ENCODE results near the gene CSF1R.

The CSF1R gene

GRCh38 chr5:150069672-150070627, 16.4 kb downstream of the CSF1R start:
- DNase-seq (ENCODE audit: low spot score): peak; percentile 43

- peak; percentile 41 for DNase-seq (ENCODE audit: low spot score)
Observed at GRCh38 chr5:150068961-150069645, 17.3 kb downstream of the CSF1R start.

DNA sequence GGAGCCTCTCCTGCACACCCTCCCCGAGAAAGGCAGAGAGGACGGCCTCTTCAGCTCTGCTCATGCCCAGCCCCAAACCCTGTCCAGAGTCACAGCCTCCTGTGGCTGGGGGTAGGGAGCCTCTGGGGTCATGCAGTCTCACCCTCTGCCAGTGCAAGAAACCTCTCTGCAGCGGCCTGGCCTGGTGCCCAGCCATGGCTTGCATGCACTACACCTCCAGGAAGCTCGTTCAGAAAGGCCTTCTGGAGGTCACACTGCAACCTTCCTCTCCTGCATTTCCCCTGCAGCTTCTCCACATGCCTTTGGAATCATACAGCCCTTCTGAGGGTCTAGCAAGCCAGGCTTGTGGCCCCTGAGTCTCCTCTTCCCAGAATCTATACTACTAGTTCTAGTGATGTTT, 17.9 kb downstream of the CSF1R start:
- DNase-seq (ENCODE audit: low spot score): no peak

DNA sequence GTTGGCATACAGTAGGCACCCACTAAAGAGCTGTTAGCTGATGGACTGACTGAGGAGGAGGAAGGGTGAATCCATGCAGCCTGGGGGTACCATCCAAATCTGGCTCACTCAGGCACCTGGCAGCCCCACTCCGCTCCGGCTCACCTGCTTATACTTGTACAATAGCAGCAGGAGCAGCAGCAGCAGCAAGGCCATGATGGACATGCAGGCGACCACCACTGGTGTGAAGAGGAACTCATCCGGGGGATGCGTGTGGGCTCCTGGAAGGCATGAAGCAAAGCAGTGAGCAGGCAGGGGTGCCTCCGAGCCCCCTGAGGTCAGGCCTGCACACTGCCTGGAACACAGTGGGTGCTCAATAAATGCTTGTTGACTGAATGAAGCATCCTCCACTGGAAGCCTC, 18.3 kb downstream of the CSF1R start:
- peak; percentile 38 for DNase-seq (ENCODE audit: low spot score)

DNA sequence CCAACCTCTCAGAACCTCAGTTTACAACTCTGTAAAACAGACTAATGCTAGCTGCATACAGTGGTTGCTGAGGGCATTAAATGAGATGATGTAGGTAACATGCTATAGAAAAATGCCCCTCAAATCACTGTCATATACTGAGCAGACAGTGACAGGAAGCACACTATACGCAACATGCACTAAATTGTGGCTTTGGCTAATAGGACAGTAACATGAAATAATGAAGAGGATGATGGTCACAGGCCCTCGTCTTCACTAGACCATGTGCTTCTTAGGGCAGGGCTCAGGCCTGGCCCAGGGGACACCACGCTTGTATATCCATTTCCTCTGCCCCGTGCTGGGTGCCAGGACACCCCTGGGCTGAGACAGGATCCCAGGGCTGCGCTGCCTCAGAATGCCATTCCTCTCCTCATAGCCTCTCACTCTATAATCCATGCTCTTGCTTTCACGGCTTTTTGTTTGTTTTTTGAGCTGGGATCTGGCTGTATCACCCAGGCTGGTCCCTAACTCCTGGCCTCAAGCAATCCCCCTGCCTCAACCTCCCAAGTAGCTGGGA, 18.9 kb downstream of the CSF1R start:
- no peak for DNase-seq (ENCODE audit: low spot score)

- no peak for DNase-seq (ENCODE audit: low spot score)
Observed at GRCh38 chr5:150066901-150067396, 19.4 kb downstream of the CSF1R start.

DNA sequence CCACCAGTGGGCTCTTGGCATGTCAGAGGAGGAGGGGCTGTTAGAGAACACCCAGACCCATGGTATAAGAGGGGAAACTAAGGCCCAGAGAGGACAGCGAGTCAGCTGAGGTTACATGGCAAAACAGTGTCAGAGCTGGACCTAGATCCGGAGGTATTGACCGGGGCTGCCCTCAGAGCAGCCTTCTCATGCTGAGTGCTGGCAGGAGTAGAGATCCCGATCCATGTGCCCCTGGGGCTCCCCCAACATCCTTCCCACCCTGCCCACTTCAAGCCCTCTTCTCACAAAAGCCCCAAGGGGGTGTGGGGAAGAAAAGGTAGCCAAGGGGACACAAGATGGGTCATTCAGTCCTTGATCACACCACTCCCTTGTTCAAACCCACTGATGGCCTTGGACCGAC, 19.9 kb downstream of the CSF1R start:
- DNase-seq (ENCODE audit: low spot score): no peak

- no peak for DNase-seq (ENCODE audit: low spot score)
Observed at GRCh38 chr5:150065886-150066285, 20.5 kb downstream of the CSF1R start.

DNA sequence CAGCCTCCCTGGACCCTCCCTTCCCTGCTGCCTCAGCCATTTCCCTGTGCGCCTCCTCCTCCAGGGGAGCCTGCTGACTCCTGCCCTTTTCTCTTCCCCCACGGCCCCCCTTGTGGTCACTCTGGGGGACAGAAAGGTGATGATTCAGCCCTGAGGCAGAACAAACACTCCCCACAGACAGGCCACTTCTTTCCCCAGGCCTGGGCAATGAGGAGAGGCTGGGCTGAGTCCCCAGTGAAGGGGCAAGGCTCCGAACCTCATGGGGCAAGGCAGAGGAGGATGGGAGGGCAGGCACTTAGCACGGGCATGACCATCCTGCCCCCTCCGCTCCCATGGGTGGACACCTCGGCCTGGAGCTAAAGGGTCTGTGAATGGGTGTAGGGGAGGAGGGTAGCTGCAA, 21.0 kb downstream of the CSF1R start:
- DNase-seq (ENCODE audit: low spot score): peak; percentile 48

GRCh38 chr5:150064681-150065220, 21.6 kb downstream of the CSF1R start:
- peak; percentile 42 for DNase-seq (ENCODE audit: low spot score)

DNA sequence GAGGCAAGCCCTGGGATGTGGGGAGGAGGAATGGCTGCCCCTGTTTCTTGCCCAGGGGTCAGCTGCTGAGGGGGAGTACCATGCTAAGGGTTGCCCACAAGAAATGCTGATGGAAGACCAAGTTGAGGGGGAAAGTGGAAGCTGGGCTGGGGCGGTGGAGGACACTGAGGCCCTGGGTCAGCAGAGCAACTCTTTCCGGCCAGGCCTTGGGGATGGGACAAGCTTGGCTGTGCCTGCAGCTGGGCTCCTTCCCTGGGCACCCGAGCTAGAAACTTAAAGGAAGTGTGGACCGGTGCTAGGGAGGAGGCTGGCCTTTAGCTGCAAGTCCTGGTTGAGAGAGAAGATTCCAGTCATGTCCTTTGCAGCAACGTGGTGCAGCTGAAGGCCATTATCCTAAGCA, 22.7 kb downstream of the CSF1R start:
- DNase-seq (ENCODE audit: low spot score): peak; percentile 34

- no peak for DNase-seq (ENCODE audit: low spot score)
Observed at GRCh38 chr5:150062216-150062922, 24.0 kb downstream of the CSF1R start.

DNA sequence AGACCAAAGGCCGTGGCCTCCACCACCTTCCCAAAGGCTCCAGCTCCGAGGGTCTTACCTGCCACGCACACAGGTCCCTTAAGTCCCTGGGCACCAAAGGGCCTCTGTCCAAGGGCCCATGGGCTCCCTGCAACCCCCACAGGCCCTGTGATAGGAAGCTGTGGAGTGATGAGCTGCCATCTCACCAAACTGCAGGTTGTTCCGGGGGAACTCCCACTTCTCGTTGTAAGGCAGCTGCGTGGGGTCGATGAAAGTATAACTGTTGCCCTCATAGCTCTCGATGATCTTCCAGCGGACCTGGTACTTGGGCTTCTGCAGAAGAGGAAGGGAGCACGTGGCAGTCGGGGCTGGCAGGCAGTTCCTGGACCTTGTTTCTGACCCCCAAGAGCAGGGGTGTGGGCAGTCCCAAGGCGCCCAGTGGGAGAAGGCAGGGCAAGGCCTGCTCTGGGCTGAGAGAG, 24.8 kb downstream of the CSF1R start:
- peak; percentile 36 for DNase-seq (ENCODE audit: low spot score)

GRCh38 chr5:150060471-150060870, 25.9 kb downstream of the CSF1R start:
- DNase-seq (ENCODE audit: low spot score): no peak

DNA sequence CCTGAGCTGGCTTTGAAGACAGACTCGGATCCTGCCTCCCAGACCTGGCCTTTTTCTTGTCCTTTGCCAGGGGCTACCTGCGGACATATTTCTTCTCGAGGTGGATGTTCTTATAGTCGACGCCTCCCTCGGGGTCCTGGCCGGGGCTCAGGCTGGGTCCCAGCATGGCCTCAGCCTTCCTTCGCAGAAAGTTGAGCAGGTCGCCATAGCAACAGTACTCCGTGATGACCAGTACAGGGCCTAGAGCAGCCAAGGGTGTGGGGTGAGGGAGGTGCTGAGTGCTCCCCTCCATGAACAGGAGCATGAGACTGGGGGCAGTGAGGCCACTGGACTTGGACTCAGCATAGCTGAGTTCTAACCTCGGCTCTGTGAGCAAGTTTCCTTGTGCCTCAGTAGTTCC, 26.7 kb downstream of the CSF1R start:
- DNase-seq (ENCODE audit: low spot score): no peak

DNA sequence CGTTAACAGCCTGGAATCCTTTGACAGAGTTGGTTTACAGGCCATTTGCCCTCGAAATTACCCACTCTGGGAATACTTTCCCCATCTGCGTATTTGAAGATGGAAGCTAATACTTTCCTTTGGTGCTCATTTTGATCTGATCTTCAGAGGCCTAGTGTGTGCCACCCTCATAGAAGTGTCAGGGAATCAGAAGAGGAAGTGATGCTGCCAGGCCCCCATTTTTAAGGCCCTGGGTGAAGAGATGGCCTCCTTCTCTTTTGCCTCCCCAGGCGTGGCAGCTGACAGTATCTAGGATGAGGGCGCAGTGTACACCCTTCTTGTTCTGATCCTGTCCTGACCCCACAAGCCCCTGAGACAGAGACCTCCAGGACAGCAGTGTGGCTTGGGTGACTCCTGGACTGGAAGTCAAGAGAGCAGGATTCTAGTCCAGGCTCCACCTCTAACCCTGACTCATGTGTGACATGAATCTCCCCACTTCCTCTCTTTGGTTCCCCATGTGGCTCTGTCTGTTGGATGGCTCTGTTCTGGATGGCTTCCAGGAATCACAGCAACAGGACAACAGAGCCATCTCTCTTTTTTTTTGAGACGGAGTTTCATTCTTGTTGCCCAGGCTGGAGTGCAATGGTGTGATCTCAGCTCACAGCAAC, 27.8 kb downstream of the CSF1R start:
- DNase-seq (ENCODE audit: low spot score): no peak

- DNase-seq (ENCODE audit: low spot score): no peak
Observed at GRCh38 chr5:150057996-150058395, 28.4 kb downstream of the CSF1R start.

GRCh38 chr5:150057511-150057910, 28.8 kb downstream of the CSF1R start:
- no peak for DNase-seq (ENCODE audit: low spot score)

DNA sequence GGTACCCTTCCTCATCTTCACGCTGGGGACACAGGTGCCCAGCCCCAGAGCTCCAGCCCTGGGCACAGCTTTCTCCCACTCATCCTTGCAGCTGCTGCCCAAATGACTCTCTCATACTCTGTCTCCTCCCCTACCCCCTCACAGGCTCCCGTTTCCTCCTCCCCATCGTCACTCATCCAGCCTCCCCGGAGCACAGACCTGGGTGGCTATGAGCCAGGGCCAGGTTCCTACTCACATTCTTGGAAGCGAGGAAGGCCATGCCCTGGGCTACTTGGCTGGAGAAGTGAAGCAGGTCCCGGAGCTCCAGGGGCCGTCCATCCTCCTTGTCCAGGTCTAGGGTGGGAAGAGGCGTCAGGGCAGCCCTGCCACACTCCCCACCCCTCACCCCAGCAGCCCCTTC, 29.3 kb downstream of the CSF1R start:
- no peak for DNase-seq (ENCODE audit: low spot score)

DNA sequence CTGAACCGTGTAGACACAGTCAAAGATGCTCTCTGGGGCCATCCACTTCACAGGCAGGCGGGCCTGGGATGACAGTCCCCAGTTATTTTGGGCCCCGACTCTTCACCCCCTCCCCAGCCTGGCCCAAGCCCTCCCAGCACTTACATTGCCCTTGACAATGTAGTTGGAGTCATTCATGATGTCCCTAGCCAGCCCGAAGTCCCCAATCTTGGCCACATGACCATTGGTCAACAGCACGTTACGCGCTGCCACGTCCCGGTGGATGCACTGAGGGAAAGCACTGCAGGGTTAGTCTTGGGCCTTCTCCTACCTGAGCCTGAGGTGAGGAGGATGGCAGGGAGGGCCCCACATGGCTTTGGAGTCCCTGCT, 30.3 kb downstream of the CSF1R start:
- no peak for DNase-seq (ENCODE audit: low spot score)

- no peak for DNase-seq (ENCODE audit: low spot score)
Observed at GRCh38 chr5:150055326-150056074, 30.9 kb downstream of the CSF1R start.

All from ecto neural progenitor cell (in vitro differentiated cells).